Raji (cell line): ENCODE data around the gene HSD17B1.

Experiments
- POLR2A ChIP-seq: IDR thresholded peaks from 2 replicates; pipeline ENCODE4 v1.6.1; 2011; ENCODE audit warnings: low read depth, low read length, control low read depth; ENCODE audit not compliant: insufficient read depth

The HSD17B1 gene

DNA sequence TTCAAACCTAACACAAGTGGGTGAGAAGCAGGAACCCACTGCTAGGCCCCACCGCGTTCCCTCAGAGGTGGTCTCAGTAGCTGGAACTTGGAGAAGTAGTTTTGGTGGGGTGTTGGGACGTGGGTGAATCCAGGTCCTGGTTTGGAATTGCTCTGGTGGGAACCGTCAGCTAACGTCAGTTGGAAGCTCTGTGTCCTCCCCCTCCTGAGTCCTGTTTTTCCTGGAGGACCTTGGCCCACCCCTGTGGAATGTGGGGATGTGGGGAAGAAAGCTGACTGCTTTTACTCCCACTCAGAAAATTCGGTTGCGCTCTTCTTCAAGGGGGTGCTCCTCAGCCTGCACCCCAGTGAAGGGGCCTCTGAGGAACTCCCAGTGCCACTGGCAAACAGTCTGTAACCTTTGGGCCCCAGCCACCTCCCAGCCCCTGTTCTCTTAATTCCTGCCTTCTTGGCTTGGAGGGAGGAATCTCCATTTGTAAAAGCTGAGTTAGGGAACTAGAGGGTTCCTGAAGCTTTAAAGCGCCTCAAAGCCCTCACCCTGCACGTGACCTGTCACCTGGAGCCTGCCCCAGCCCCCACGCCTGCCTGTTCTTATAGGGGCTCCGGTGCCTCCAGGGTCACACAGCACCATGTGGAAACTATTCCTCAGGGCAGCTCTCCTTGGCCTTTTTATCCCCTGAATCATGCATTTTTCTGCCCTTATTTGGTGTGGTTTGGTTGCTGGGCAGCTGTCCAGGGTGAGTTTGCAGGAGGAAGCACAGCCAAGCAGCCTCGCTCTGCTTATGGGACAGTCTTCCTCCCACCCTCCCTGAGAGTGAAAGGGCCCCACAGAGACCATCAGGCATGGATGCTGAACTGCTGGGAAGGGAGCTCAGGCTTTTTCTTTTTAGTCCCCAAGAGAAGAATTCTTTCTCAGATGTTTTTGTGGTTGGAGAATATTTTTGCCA is 32.9 kb upstream of the HSD17B1 start:
- TF ChIP-seq POLR2A: no peak

DNA sequence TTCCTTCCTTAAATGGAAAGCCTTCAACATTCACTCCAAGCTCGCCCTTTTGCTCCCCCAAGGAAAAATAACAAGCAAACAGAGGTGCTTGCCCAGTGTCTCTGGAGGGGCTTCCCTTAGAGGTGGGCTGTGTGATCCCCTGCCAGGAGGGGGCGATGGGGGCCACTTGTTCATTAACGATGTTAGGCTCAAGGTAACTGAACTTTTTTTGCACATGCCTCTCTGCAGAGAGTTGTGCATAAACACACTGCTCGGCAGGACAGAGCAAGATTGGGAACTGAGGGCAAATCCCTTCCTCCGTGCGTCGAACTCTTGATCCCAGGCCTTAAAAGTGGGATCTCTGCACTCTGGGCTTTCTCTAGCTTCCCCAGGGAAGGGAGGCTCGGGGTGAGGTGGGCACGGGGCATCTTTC is 32.2 kb upstream of the HSD17B1 start:
- TF ChIP-seq POLR2A: no peak

GRCh38 chr17:42521036-42521435 is 31.7 kb upstream of the HSD17B1 start:
- no peak for TF ChIP-seq POLR2A

DNA sequence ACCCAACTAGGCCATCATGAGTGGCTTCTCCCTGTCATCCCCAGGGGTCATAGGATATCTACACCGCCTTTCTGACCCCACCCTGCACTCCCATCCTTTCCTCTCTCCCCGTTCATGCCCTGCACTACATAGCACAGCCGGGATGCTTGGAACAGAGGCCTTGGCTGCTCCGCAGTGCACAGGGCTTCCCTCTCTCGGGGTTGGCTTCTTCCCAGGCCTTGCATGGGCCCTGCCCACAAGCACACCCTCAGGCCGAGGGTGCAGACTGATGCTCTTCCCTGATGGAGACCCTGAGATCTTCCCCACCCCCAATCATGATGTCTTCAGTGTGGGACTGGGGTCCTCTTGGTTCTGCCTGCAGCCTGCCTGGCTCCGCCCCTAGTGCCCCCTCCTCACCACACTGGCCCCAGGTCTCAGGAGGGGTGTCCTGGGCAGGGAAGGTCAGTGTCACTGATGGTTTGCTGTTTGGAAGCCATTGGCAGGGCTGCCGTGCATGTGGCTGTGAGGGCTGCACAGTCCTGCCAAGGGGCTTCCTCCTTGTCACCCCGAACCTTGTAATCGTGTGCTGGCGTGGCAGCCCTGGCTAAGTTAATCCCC is 31.0 kb upstream of the HSD17B1 start:
- TF ChIP-seq POLR2A: no peak

DNA sequence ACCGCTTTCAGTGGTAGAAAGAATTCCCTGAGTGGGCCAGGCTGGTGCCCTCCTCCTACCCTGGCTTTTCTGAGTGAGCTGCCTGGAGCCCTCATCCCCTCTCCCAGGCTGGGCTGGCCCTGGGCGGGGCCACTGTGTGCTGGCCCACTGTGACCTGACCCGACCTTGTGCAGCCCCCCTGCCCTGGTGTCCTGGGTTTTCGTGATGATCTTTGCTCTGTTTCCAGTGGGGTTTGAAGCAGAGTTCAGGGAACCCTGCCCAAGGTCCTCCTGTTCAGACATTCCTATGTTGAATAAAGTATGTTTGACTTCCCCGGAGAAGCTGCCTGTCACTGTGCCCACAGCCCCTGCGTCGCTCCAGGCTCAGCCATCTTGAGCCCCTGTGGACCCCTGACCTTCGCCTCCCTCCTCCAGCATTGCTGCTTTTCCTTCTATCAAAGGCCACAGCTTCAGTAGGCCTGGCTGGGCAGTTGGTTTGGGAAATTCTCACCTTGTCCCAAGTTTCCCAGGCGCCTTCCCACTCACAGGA is 30.4 kb upstream of the HSD17B1 start:
- TF ChIP-seq POLR2A: no peak

DNA sequence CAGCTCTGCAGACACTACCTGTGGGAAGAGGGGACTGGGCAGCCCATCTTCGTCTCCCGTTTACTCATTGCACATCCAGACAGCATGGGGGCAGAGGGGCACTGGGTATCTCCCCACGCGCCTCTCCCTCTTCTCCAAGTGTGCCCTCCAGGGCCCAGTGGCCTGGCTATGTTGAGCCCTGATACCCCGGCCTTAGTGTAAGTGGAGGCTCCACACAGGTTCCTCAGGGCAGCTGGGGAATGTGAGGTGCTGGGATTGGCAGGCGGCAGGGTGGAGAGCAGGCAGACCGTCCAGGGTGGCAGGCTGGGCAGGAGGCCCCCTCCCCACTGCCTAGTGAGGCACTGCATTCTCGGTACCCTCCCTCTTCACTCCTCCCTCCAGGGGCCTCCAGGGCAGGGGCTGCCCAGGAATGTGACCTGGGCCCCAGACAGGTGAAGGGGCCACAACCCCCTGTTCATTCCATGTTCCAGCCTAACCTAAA is 29.9 kb upstream of the HSD17B1 start:
- no peak for TF ChIP-seq POLR2A

DNA sequence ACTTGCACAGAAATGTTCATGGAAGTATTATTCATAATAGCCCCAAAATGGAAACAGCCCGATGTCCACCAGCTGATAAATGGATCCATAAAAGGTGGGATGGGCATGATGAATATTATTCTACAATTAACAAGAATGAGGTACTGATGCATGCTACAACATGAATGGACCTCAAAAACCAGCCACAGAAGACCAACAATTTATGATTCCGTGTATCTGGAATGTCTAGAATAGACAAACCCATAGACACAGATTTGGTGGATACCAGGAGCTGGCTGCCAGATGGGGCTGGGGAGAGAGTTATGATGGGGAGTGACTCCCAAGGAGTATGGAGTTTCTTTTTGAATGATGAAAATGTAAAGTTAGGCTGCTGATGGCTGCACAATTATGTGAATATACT is 27.5 kb upstream of the HSD17B1 start:
- no peak for TF ChIP-seq POLR2A

GRCh38 chr17:42526031-42526444 is 26.7 kb upstream of the HSD17B1 start:
- no peak for TF ChIP-seq POLR2A

- no peak for TF ChIP-seq POLR2A
Observed at GRCh38 chr17:42527932-42528331, 24.8 kb upstream of the HSD17B1 start.

DNA sequence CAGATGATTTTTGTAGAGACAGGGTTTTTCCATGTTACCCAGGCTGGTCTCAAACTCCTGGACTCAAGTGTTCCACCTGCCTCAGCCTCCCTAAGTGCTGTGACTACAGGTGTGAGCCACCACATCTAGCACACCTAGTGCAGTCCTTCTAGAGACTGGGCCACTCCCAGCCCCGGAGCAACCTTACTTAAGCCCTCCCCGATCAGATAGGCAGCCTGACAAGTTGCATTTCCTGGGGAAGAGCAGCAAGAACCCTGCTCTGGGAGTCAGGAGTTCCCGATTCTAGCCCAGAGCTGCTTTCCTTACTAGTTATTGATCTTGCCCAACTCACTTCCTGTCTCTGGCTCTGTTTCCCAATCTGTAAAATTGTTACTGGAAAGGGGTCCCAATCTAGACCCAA is 23.7 kb upstream of the HSD17B1 start:
- TF ChIP-seq POLR2A: no peak

DNA sequence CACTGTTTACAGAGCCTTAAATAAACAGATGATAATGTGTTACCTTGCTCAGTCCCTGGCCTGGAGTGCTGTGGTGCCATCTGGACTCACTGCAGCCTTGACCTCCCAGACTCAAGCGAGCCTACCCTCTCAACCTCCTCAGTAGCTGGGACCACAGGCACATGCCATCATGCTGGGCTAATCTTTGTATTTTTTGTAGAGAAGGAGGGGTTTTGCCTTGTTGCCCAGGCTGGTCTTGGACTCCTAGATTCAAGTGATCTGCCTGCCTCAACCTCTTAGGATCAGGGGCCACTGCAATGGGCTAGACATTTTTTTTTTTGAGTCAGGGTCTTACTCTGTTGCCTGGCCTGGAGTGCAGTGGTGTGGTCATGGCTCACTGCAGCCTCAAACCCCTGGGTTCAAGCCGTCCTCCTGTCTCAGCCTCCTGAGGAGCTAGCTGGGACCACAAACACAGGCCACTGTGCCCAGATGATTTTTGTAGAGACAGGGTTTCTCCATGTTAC is 21.7 kb upstream of the HSD17B1 start:
- TF ChIP-seq POLR2A: no peak

GRCh38 chr17:42531455-42532354 is 21.0 kb upstream of the HSD17B1 start:
- no peak for TF ChIP-seq POLR2A

- no peak; the same call in 1 of the 2 replicates for TF ChIP-seq POLR2A
Observed at GRCh38 chr17:42535155-42536047, 17.3 kb upstream of the HSD17B1 start.

DNA sequence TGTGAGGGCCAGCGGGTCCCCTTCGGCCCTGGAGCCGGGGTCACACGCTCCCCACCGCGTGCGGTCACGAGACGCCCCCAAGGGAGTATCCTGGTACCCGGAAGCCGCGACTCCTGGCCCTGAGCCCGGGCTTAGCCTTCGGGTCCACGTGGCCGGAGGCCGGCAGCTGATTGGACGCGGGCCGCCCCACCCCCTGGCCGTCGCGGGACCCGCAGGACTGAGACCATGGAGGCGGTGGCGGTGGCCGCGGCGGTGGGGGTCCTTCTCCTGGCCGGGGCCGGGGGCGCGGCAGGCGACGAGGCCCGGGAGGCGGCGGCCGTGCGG is 16.7 kb upstream of the HSD17B1 start, which contains the start of gene NAGLU:
Gene NAGLU (plus strand): TSS at position 194 of the 324 bp plus-strand sequence. CDS start 32 bp downstream, at position 226.
- peak; percentile 62 for TF ChIP-seq POLR2A
